ENCODE measurements around the gene AMPH.

AMPH gene

GRCh38 chr7:38541440-38541839 lies 89.7 kb downstream of the AMPH start:
- no peaks in the 10 kb centered on the region for H3K4me1 Mint-ChIP-seq (ENCODE audit: low read depth)
- H3K27ac Mint-ChIP-seq = no peak overlapping the region
- no peaks in the 10 kb centered on the region for H3K9me3 Mint-ChIP-seq
- peaks cover 9% of the 10 kb centered on the region for H3K27me3 Mint-ChIP-seq (ENCODE audit: low read depth)
- no peaks in the 10 kb centered on the region for H3K36me3 Mint-ChIP-seq (ENCODE audit: low read depth)
- no peak overlapping the region for H3K4me3 Mint-ChIP-seq

- Mint-ChIP-seq H3K27me3 (ENCODE audit: low read depth) (peaks cover 13% of the 10 kb centered on the region), H3K4me3 (no peak overlapping the region), H3K9me3 (no peaks in the 10 kb centered on the region), H3K36me3 (ENCODE audit: low read depth) (no peaks in the 10 kb centered on the region), H3K27ac (no peak overlapping the region), H3K4me1 (ENCODE audit: low read depth) (no peaks in the 10 kb centered on the region)
Observed at GRCh38 chr7:38539477-38540081, 91.6 kb downstream of the AMPH start.

- Mint-ChIP-seq H3K4me3 (no peak overlapping the region), H3K27me3 (ENCODE audit: low read depth) (peaks cover 16% of the 10 kb centered on the region), H3K36me3 (ENCODE audit: low read depth) (no peaks in the 10 kb centered on the region), H3K4me1 (ENCODE audit: low read depth) (no peaks in the 10 kb centered on the region), H3K27ac (no peak overlapping the region), H3K9me3 (no peaks in the 10 kb centered on the region)
Observed at GRCh38 chr7:38535073-38535472, 96.1 kb downstream of the AMPH start.

GRCh38 chr7:38525857-38526256 lies 105.3 kb downstream of the AMPH start:
- no peaks in the 10 kb centered on the region for H3K36me3 Mint-ChIP-seq (ENCODE audit: low read depth)
- no peaks in the 10 kb centered on the region for H3K4me1 Mint-ChIP-seq (ENCODE audit: low read depth)
- no peak overlapping the region for H3K4me3 Mint-ChIP-seq
- no peak overlapping the region for H3K27ac Mint-ChIP-seq
- H3K9me3 Mint-ChIP-seq = no peaks in the 10 kb centered on the region
- peaks cover 5% of the 10 kb centered on the region for H3K27me3 Mint-ChIP-seq (ENCODE audit: low read depth)

GRCh38 chr7:38524786-38525185 lies 106.4 kb downstream of the AMPH start:
- Mint-ChIP-seq H3K27ac (no peak overlapping the region), H3K4me1 (ENCODE audit: low read depth) (no peaks in the 10 kb centered on the region), H3K4me3 (no peak overlapping the region), H3K9me3 (no peaks in the 10 kb centered on the region), H3K27me3 (ENCODE audit: low read depth) (peaks cover 4% of the 10 kb centered on the region), H3K36me3 (ENCODE audit: low read depth) (no peaks in the 10 kb centered on the region)

- Mint-ChIP-seq H3K27me3 (ENCODE audit: low read depth) (no peaks in the 10 kb centered on the region), H3K4me1 (ENCODE audit: low read depth) (no peaks in the 10 kb centered on the region), H3K9me3 (peaks cover 5% of the 10 kb centered on the region), H3K4me3 (no peak overlapping the region), H3K36me3 (ENCODE audit: low read depth) (no peaks in the 10 kb centered on the region), H3K27ac (no peak overlapping the region)
Observed at GRCh38 chr7:38520741-38521140, 110.4 kb downstream of the AMPH start.

GRCh38 chr7:38518541-38518940 lies 112.6 kb downstream of the AMPH start:
- peaks cover 9% of the 10 kb centered on the region for H3K9me3 Mint-ChIP-seq
- H3K4me1 Mint-ChIP-seq (ENCODE audit: low read depth) = no peaks in the 10 kb centered on the region
- no peak overlapping the region for H3K27ac Mint-ChIP-seq
- no peaks in the 10 kb centered on the region for H3K36me3 Mint-ChIP-seq (ENCODE audit: low read depth)
- no peaks in the 10 kb centered on the region for H3K27me3 Mint-ChIP-seq (ENCODE audit: low read depth)
- H3K4me3 Mint-ChIP-seq = no peak overlapping the region

- no peak overlapping the region for H3K4me3 Mint-ChIP-seq
- H3K4me1 Mint-ChIP-seq (ENCODE audit: low read depth) = no peaks in the 10 kb centered on the region
- no peaks in the 10 kb centered on the region for H3K36me3 Mint-ChIP-seq (ENCODE audit: low read depth)
- peaks cover 9% of the 10 kb centered on the region for H3K9me3 Mint-ChIP-seq
- H3K27me3 Mint-ChIP-seq (ENCODE audit: low read depth) = no peaks in the 10 kb centered on the region
- H3K27ac Mint-ChIP-seq = no peak overlapping the region
Observed at GRCh38 chr7:38512704-38513103, 118.5 kb downstream of the AMPH start.

GRCh38 chr7:38512291-38512690 lies 118.9 kb downstream of the AMPH start:
- Mint-ChIP-seq H3K4me1 (ENCODE audit: low read depth) (no peaks in the 10 kb centered on the region), H3K27ac (no peak overlapping the region), H3K9me3 (peaks cover 7% of the 10 kb centered on the region)

GRCh38 chr7:38507384-38507783 lies 123.8 kb downstream of the AMPH start:
- Mint-ChIP-seq H3K36me3 (ENCODE audit: low read depth) (no peaks in the 10 kb centered on the region), H3K9me3 (no peaks in the 10 kb centered on the region), H3K27ac (no peak overlapping the region), H3K4me3 (no peak overlapping the region), H3K27me3 (ENCODE audit: low read depth) (peaks cover 12% of the 10 kb centered on the region), H3K4me1 (ENCODE audit: low read depth) (no peaks in the 10 kb centered on the region)

More at GRCh38 chr7:38512291-38512690, 118.9 kb downstream of the AMPH start:
- Mint-ChIP-seq H3K4me3 (no peak overlapping the region), H3K27me3 (ENCODE audit: low read depth) (no peaks in the 10 kb centered on the region), H3K36me3 (ENCODE audit: low read depth) (no peaks in the 10 kb centered on the region)

- no peak overlapping the region for H3K4me3 Mint-ChIP-seq
- no peaks in the 10 kb centered on the region for H3K4me1 Mint-ChIP-seq (ENCODE audit: low read depth)
- no peaks in the 10 kb centered on the region for H3K9me3 Mint-ChIP-seq
- no peaks in the 10 kb centered on the region for H3K36me3 Mint-ChIP-seq (ENCODE audit: low read depth)
- H3K27me3 Mint-ChIP-seq (ENCODE audit: low read depth) = peaks cover 12% of the 10 kb centered on the region
- no peak overlapping the region for H3K27ac Mint-ChIP-seq
Observed at GRCh38 chr7:38506756-38507155, 124.4 kb downstream of the AMPH start.

GRCh38 chr7:38506004-38506403 lies 125.2 kb downstream of the AMPH start:
- H3K36me3 Mint-ChIP-seq (ENCODE audit: low read depth) = no peaks in the 10 kb centered on the region
- no peaks in the 10 kb centered on the region for H3K9me3 Mint-ChIP-seq
- peaks cover 12% of the 10 kb centered on the region for H3K27me3 Mint-ChIP-seq (ENCODE audit: low read depth)

GRCh38 chr7:38504684-38505083 lies 126.5 kb downstream of the AMPH start:
- Mint-ChIP-seq H3K9me3 (no peaks in the 10 kb centered on the region), H3K4me1 (ENCODE audit: low read depth) (no peaks in the 10 kb centered on the region), H3K4me3 (no peak overlapping the region), H3K27me3 (ENCODE audit: low read depth) (peaks cover 12% of the 10 kb centered on the region), H3K27ac (no peak overlapping the region), H3K36me3 (ENCODE audit: low read depth) (no peaks in the 10 kb centered on the region)

More at GRCh38 chr7:38506004-38506403, 125.2 kb downstream of the AMPH start:
- Mint-ChIP-seq H3K4me1 (ENCODE audit: low read depth) (no peaks in the 10 kb centered on the region), H3K4me3 (no peak overlapping the region), H3K27ac (no peak overlapping the region)

- Mint-ChIP-seq H3K27ac (no peak overlapping the region), H3K27me3 (ENCODE audit: low read depth) (peaks cover 12% of the 10 kb centered on the region)
Observed at GRCh38 chr7:38502848-38503247, 128.3 kb downstream of the AMPH start.

GRCh38 chr7:38502289-38502688 lies 128.9 kb downstream of the AMPH start:
- no peak overlapping the region for H3K27ac Mint-ChIP-seq
- no peaks in the 10 kb centered on the region for H3K9me3 Mint-ChIP-seq
- H3K4me1 Mint-ChIP-seq (ENCODE audit: low read depth) = no peaks in the 10 kb centered on the region
- no peaks in the 10 kb centered on the region for H3K36me3 Mint-ChIP-seq (ENCODE audit: low read depth)
- H3K4me3 Mint-ChIP-seq = no peak overlapping the region
- peaks cover 12% of the 10 kb centered on the region for H3K27me3 Mint-ChIP-seq (ENCODE audit: low read depth)

More at GRCh38 chr7:38502848-38503247, 128.3 kb downstream of the AMPH start:
- no peaks in the 10 kb centered on the region for H3K9me3 Mint-ChIP-seq
- H3K4me3 Mint-ChIP-seq = no peak overlapping the region
- H3K4me1 Mint-ChIP-seq (ENCODE audit: low read depth) = no peaks in the 10 kb centered on the region
- no peaks in the 10 kb centered on the region for H3K36me3 Mint-ChIP-seq (ENCODE audit: low read depth)

GRCh38 chr7:38492010-38492409 lies 139.2 kb downstream of the AMPH start:
- Mint-ChIP-seq H3K27me3 (ENCODE audit: low read depth) (peaks cover 8% of the 10 kb centered on the region), H3K4me1 (ENCODE audit: low read depth) (no peaks in the 10 kb centered on the region)

More at GRCh38 chr7:38492010-38492409, 139.2 kb downstream of the AMPH start:
- Mint-ChIP-seq H3K27ac (no peak overlapping the region), H3K36me3 (ENCODE audit: low read depth) (no peaks in the 10 kb centered on the region), H3K9me3 (no peaks in the 10 kb centered on the region), H3K4me3 (no peak overlapping the region)

Data from T-helper 1 cell treated with Interleukin-12 subunit alpha and Interleukin-12 subunit beta and Interleukin-4 antibody, amounts not matched to agents 30 μg/mL and 1 μg/mL, for 36 hours (primary cell).